ENCODE data around the gene ANKRD13B.

ANKRD13B gene

DNA sequence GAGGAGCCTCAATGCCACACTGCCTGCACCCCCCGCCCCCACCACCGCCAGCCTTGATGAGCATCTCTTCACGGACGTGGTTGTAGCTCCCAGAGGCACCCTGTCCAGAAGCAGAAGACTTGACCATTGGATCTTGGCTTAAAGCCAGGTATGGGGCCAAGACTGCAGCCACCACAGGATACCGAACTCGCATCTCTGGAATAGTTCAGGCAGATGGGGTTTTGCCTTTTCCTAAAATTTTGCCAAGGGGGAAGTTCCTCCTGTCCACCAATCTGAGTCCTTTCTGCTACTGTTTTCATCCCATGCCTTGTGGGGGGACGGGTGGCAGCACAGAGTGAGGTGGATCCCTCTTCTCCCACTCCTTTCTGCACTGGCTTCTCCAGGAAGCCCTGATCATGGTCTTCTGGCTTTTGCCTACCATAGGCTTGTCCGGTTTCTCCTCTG, 28.8 kb downstream of the ANKRD13B start:
- TF ChIP-seq ZNF521 (tag by site-specific recombination; IDR thresholded peaks at IDR 0.05) (no peak), ZNF23 (tag by site-specific recombination; IDR thresholded peaks at IDR 0.05; ENCODE audit: borderline replicate concordance) (no peak), GFI1B (tag by site-specific recombination; IDR thresholded peaks at IDR 0.05) (no peak), ZBTB17 (tag by site-specific recombination; IDR thresholded peaks at IDR 0.05) (peak; percentile 25; the same call in 1 of the 2 replicates), ZNF433 (tag by site-specific recombination; IDR thresholded peaks at IDR 0.05; ENCODE audit: low read depth) (no peak), SCRT1 (tag by site-specific recombination; IDR thresholded peaks at IDR 0.05; ENCODE audit: borderline replicate concordance) (no peak), ZSCAN30 (tag by site-specific recombination; IDR thresholded peaks at IDR 0.05) (peak; percentile 68), EGR2 (tag by site-specific recombination; IDR thresholded peaks at IDR 0.05; ENCODE audit: low read depth) (no peak), ZNF140 (tag by site-specific recombination; IDR thresholded peaks at IDR 0.05) (no peak), ZBTB21 (tag by site-specific recombination; IDR thresholded peaks at IDR 0.05) (no peak), ZBTB8A (tag by site-specific recombination; IDR thresholded peaks at IDR 0.05) (no peak), ZNF391 (tag by site-specific recombination; IDR thresholded peaks at IDR 0.05; ENCODE audit: borderline replicate concordance, low read depth) (peak; percentile 21; the same call in 1 of the 2 replicates), IKZF3 (tag by site-specific recombination; IDR thresholded peaks at IDR 0.05) (no peak), KLF16 (tag by site-specific recombination; IDR thresholded peaks at IDR 0.05) (no peak), ZNF24 (tag by site-specific recombination; IDR thresholded peaks at IDR 0.05) (no peak), ZNF394 (tag by site-specific recombination; IDR thresholded peaks at IDR 0.05; ENCODE audit: borderline replicate concordance) (no peak)
- TF ChIP-seq, protein P1, sequence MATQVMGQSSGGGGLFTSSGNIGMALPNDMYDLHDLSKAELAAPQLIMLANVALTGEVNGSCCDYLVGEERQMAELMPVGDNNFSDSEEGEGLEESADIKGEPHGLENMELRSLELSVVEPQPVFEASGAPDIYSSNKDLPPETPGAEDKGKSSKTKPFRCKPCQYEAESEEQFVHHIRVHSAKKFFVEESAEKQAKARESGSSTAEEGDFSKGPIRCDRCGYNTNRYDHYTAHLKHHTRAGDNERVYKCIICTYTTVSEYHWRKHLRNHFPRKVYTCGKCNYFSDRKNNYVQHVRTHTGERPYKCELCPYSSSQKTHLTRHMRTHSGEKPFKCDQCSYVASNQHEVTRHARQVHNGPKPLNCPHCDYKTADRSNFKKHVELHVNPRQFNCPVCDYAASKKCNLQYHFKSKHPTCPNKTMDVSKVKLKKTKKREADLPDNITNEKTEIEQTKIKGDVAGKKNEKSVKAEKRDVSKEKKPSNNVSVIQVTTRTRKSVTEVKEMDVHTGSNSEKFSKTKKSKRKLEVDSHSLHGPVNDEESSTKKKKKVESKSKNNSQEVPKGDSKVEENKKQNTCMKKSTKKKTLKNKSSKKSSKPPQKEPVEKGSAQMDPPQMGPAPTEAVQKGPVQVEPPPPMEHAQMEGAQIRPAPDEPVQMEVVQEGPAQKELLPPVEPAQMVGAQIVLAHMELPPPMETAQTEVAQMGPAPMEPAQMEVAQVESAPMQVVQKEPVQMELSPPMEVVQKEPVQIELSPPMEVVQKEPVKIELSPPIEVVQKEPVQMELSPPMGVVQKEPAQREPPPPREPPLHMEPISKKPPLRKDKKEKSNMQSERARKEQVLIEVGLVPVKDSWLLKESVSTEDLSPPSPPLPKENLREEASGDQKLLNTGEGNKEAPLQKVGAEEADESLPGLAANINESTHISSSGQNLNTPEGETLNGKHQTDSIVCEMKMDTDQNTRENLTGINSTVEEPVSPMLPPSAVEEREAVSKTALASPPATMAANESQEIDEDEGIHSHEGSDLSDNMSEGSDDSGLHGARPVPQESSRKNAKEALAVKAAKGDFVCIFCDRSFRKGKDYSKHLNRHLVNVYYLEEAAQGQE (tag by site-specific recombination; IDR thresholded peaks at IDR 0.05): no peak
- TF ChIP-seq, protein P2, sequence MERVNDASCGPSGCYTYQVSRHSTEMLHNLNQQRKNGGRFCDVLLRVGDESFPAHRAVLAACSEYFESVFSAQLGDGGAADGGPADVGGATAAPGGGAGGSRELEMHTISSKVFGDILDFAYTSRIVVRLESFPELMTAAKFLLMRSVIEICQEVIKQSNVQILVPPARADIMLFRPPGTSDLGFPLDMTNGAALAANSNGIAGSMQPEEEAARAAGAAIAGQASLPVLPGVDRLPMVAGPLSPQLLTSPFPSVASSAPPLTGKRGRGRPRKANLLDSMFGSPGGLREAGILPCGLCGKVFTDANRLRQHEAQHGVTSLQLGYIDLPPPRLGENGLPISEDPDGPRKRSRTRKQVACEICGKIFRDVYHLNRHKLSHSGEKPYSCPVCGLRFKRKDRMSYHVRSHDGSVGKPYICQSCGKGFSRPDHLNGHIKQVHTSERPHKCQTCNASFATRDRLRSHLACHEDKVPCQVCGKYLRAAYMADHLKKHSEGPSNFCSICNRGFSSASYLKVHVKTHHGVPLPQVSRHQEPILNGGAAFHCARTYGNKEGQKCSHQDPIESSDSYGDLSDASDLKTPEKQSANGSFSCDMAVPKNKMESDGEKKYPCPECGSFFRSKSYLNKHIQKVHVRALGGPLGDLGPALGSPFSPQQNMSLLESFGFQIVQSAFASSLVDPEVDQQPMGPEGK (tag by site-specific recombination; IDR thresholded peaks at IDR 0.05): peak; percentile 10; the same call in 1 of the 2 replicates
- Histone ChIP-seq H3K4me3 (ENCODE audit: low read depth, low read length) (peak overlapping the region; percentile 75; the same call in 1 of the 2 replicates), H3K27ac (ENCODE audit: extremely low read depth, low read depth, low read length) (no peak overlapping the region; the same call in 1 of the 2 replicates), H3K36me3 (ENCODE audit: control insufficient read depth in 2 of 2, insufficient read depth in 1 of 2, low read length in 2 of 2) (no peaks in the 10 kb centered on the region), H3K9me3 (ENCODE audit: control insufficient read depth, insufficient read depth, low read depth, low read length) (no peaks in the 10 kb centered on the region), H3K4me1 (ENCODE audit: control insufficient read depth, insufficient read depth, low read length) (peaks cover 12% of the 10 kb centered on the region)
- ChIA-PET POLR2A (interaction anchor here (1.1 to 2.0 kb wide), 2 partner anchors 17 to 30 kb away, joined by 3 to 7 read pairs; no protein-coding TSS in a partner anchor), CTCF (interaction anchor here (0.6 to 2.7 kb wide), 5 partner anchors 17 to 656 kb away, joined by 3 to 9 read pairs (median 6); no protein-coding TSS in a partner anchor)
